Endothelial cell of umbilical vein (primary cell): ENCODE data around the gene MTIF3. TPM values are rescaled to one million over a fixed set of nuclear protein-coding genes. Genes with fewer than 3 reads are reported as not detected.

Source experiments
- BruUV-seq: library from RNA; stranded (reverse); fragments of 400-500 nt; replicated peaks from 2 replicates; lab custom pipeline; 2021; lab: Mats Ljungman, UMichigan
- CTCF ChIA-PET: fragments of 300-600, 350-600 bp; sonication (Branson Sonifier 250); formaldehyde crosslinking; loops from one replicate; lab custom pipeline; 2021; ENCODE audit warnings: antibody characterized with exemption, inconsistent platforms; lab: Charles Lee
- POLR2A ChIA-PET: fragments of 300-600, 350-600 bp; sonication (Branson Sonifier 250); formaldehyde crosslinking; loops from one replicate; lab custom pipeline; 2021; ENCODE audit warnings: antibody characterized with exemption, inconsistent platforms; lab: Charles Lee
- DNase-seq: peaks from one replicate; pipeline ENCODE4 v3.0.0-alpha.2; 2011; ENCODE audit warnings: low read depth, low spot score
- FAIRE-seq: peaks from 2 replicates; lab custom pipeline; 2011; peaks lifted over from hg19 to GRCh38; lab: Jason Lieb, UNC
- H2AFZ ChIP-seq: 2 replicates; pipeline ENCODE4 v1.6.0; 2012; ENCODE audit warnings: low read depth, low read length, control low read depth, inconsistent platforms
- H3K27ac ChIP-seq: 2 replicates; pipeline ENCODE4 v1.5.1; 2011; ENCODE audit warnings: low read depth, mild to moderate bottlenecking, control low read depth, low read length, moderate library complexity; ENCODE audit not compliant: insufficient read depth
- H3K27me3 ChIP-seq, 2 experiments: 2 replicates each; pipeline versions ENCODE4 v1.6.0 to v1.6.1; 2011; ENCODE audit warnings: low read length in 2 of 2, mixed read lengths in 1 of 2; ENCODE audit not compliant: control insufficient read depth in 2 of 2, insufficient read depth in 2 of 2
- H3K36me3 ChIP-seq, 2 experiments: 2 replicates in 1 of 2; 3 replicates in 1 of 2; pipeline ENCODE4 v1.5.1; 2011; ENCODE audit warnings: low read length in 2 of 2, mild to moderate bottlenecking in 1 of 2, moderate library complexity in 1 of 2; ENCODE audit not compliant: control insufficient read depth in 2 of 2, insufficient read depth in 2 of 2; ENCODE audit errors: extremely low read depth in 1 of 2
- H3K4me1 ChIP-seq: 3 replicates; pipeline ENCODE4 v1.5.1; 2011; ENCODE audit warnings: mild to moderate bottlenecking, low read length; ENCODE audit not compliant: control insufficient read depth, insufficient read depth; ENCODE audit errors: extremely low read depth
- H3K4me2 ChIP-seq: 2 replicates; pipeline ENCODE4 v1.6.1; 2011; ENCODE audit warnings: low read length, control low read depth, mixed read lengths; ENCODE audit not compliant: insufficient read depth
- H3K4me3 ChIP-seq, 3 experiments: fragments of 200-600 bp in 1 of 3; sonication (generic), shearing (Covaris generic) in 1 of 3; replicated peaks in 1 of 3; 2 replicates each; pipeline ENCODE4 v1.5.1; 2011 to 2016; ENCODE audit warnings: control low read depth in 3 of 3, low read length in 3 of 3, mild to moderate bottlenecking in 2 of 3, inconsistent platforms in 1 of 3, low read depth in 1 of 3, moderate library complexity in 1 of 3; ENCODE audit not compliant: insufficient read depth in 1 of 3
- H3K79me2 ChIP-seq: 2 replicates; pipeline ENCODE4 v1.6.0; 2012; ENCODE audit warnings: low read length, inconsistent platforms; ENCODE audit not compliant: control insufficient read depth, insufficient read depth
- H3K9ac ChIP-seq: replicated peaks from 2 replicates; pipeline ENCODE3; 2011; ENCODE audit warnings: low read length, control low read depth; ENCODE audit not compliant: insufficient read depth; ENCODE audit errors: extremely low read depth
- H3K9me1 ChIP-seq: replicated peaks from 3 replicates; pipeline ENCODE4 v1.6.0; 2011; ENCODE audit warnings: mild to moderate bottlenecking, low read length; ENCODE audit not compliant: control insufficient read depth, insufficient read depth; ENCODE audit errors: extremely low read depth
- H3K9me3 ChIP-seq: replicated peaks from 2 replicates; pipeline ENCODE4 v1.5.1; 2012; ENCODE audit warnings: low read length, inconsistent platforms; ENCODE audit not compliant: control insufficient read depth, insufficient read depth
- H4K20me1 ChIP-seq: replicated peaks from 2 replicates; pipeline ENCODE3; 2011; ENCODE audit warnings: mild to moderate bottlenecking, low read length; ENCODE audit not compliant: control insufficient read depth, insufficient read depth; ENCODE audit errors: extremely low read depth
- EZH2 ChIP-seq: IDR thresholded peaks from 2 replicates; pipeline ENCODE4 v1.6.1; 2012; ENCODE audit warnings: borderline replicate concordance, low read depth, mild to moderate bottlenecking, moderate library complexity, low read length, inconsistent platforms; ENCODE audit not compliant: severe bottlenecking
- FOS ChIP-seq: IDR thresholded peaks from 2 replicates; pipeline ENCODE4 v1.6.1; 2011; ENCODE audit warnings: mild to moderate bottlenecking, low read length, moderate library complexity, borderline replicate concordance; ENCODE audit not compliant: insufficient read depth
- GATA2 ChIP-seq: IDR thresholded peaks from 2 replicates; pipeline ENCODE4 v1.7.0; 2011; ENCODE audit warnings: low read depth, mild to moderate bottlenecking, moderate library complexity, mixed read lengths, low read length; ENCODE audit not compliant: insufficient read length, insufficient read depth
- JUN ChIP-seq: IDR thresholded peaks from 2 replicates; pipeline ENCODE4 v1.6.1; 2011; ENCODE audit warnings: borderline replicate concordance, low read depth; ENCODE audit not compliant: insufficient read length, insufficient read depth
- MYC ChIP-seq: IDR thresholded peaks from one replicate; pipeline ENCODE4 v1.6.1; 2011; ENCODE audit warnings: mild to moderate bottlenecking, low read depth, low read length
- POLR2A ChIP-seq: IDR thresholded peaks from 2 replicates; pipeline ENCODE4 v1.6.1; 2012; ENCODE audit warnings: low read depth, mild to moderate bottlenecking, control low read depth, low read length
- POLR2AphosphoS5 ChIP-seq: IDR thresholded peaks from 2 replicates; pipeline ENCODE4 v1.6.1; 2012; ENCODE audit warnings: low read depth, mild to moderate bottlenecking, control low read depth, low read length, moderate library complexity; ENCODE audit not compliant: insufficient read depth
- dilution Hi-C: fragments of 300-500 bp; cut with MboI; formaldehyde crosslinking; loops from one replicate; pipeline ENCODE4 v1.15.0; 2019; ENCODE audit warnings: low sequenced_read_pairs; ENCODE audit not compliant: extremely low pct_ligation_motif_present
- intact Hi-C: fragments of 100-400 bp; cut with micrococcal nuclease; formaldehyde crosslinking; loops from one replicate; pipeline ENCODE4 v1.10.0; 2022
- polyA plus RNA-seq, 4 experiments: library from polyadenylated mRNA; depleted of rRNA in 3 of 4; stranded (reverse) in 3 of 4; unstranded in 1 of 4; fragments of >200 nt; gene quantifications; 2 replicates each; pipeline versions ENCODE4 v1.2.1 to v1.2.3, GENCODE V29; 2011 to 2012; ENCODE audit warnings: missing spikeins in 1 of 4
- total RNA-seq: library from RNA; stranded (reverse); gene quantifications from 2 replicates; pipeline ENCODE4 v1.2.3, GENCODE V29; 2021
- TF ChIP-seq, protein P1 (sequence below): IDR thresholded peaks from 2 replicates; pipeline ENCODE4 v1.6.1; 2011; ENCODE audit not compliant: insufficient read depth, insufficient read length
- TF ChIP-seq, protein P2 (sequence below), 2 donors: IDR thresholded peaks; 1 replicate in 1 of 2; 2 replicates in 1 of 2; pipeline ENCODE4 v1.5.1; 2011; ENCODE audit warnings: low read length in 2 of 2, mild to moderate bottlenecking in 2 of 2, moderate library complexity in 2 of 2, control low read depth in 1 of 2, inconsistent platforms in 1 of 2, low read depth in 1 of 2; ENCODE audit not compliant: insufficient read depth in 1 of 2; ENCODE audit errors: extremely low read depth in 1 of 2

MTIF3 gene
- total and polyA plus RNA-seq, 2 donors (not counting 3 experiments of a cell fraction or from before 2014, with no cell fraction given): 23.5 to 37.5 TPM

DNA sequence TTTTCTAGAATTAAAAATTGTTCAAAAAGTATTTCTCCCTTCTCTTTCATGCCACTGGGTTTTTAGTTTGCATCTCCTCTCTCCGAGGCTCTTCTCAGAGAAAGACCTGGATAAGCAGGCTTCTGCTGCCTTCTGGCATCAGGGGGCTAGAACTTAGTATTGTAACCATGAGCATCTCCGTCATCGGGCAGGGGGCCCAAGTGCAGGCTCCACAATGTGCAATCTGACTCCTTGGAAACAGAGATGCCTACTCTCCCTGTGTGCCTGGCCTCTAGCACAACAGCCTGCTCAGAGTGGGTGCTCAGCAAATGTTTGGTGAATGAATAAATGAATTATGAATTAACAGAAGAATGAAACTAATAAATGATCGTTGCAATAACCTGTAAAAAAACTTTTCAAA is 45.6 kb upstream of the MTIF3 start:
- dilution Hi-C loops (no loop called here), intact Hi-C loops (no loop called here)
- H3K4me3 ChIP-seq: no peak overlapping the region
- DNase-seq: no peak
- H4K20me1 ChIP-seq: no peaks in the 10 kb centered on the region
- H3K4me1 ChIP-seq: no peaks in the 10 kb centered on the region
- H3K9ac ChIP-seq: no peak overlapping the region
- peaks cover 0 to 3% of the 10 kb centered on the region in 2 experiments for H3K27me3 ChIP-seq
- no peak overlapping the region for H2AFZ ChIP-seq
- H3K36me3 ChIP-seq: no peaks in the 10 kb centered on the region
- TF ChIP-seq JUN: no peak
- no peak for TF ChIP-seq GATA2
- TF ChIP-seq, protein P1, sequence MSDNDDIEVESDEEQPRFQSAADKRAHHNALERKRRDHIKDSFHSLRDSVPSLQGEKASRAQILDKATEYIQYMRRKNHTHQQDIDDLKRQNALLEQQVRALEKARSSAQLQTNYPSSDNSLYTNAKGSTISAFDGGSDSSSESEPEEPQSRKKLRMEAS: no peak
- TF ChIP-seq, protein P2, sequence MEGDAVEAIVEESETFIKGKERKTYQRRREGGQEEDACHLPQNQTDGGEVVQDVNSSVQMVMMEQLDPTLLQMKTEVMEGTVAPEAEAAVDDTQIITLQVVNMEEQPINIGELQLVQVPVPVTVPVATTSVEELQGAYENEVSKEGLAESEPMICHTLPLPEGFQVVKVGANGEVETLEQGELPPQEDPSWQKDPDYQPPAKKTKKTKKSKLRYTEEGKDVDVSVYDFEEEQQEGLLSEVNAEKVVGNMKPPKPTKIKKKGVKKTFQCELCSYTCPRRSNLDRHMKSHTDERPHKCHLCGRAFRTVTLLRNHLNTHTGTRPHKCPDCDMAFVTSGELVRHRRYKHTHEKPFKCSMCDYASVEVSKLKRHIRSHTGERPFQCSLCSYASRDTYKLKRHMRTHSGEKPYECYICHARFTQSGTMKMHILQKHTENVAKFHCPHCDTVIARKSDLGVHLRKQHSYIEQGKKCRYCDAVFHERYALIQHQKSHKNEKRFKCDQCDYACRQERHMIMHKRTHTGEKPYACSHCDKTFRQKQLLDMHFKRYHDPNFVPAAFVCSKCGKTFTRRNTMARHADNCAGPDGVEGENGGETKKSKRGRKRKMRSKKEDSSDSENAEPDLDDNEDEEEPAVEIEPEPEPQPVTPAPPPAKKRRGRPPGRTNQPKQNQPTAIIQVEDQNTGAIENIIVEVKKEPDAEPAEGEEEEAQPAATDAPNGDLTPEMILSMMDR (IDR thresholded peaks at IDR 0.05; ENCODE audit: extremely low read depth in 1 of 2, insufficient read depth in 1 of 2, low read depth in 1 of 2, low read length in 2 of 2): no peak
- TF ChIP-seq FOS: no peak
- TF ChIP-seq POLR2A: no peak
- TF ChIP-seq MYC: no peak
- TF ChIP-seq POLR2AphosphoS5: no peak
- no peak for TF ChIP-seq EZH2
- H3K9me1 ChIP-seq: no peaks in the 10 kb centered on the region
- FAIRE-seq: no peak
- ChIA-PET CTCF (no interaction called here), POLR2A (no interaction called here)
- no TSS peak for BruUV-seq
- no peak overlapping the region for H3K4me2 ChIP-seq
- H3K9me3 ChIP-seq: no peaks in the 10 kb centered on the region
- no peak overlapping the region for H3K27ac ChIP-seq
- no peaks in the 10 kb centered on the region for H3K79me2 ChIP-seq
